Ureter (tissue), 1 donor: ENCODE results near the gene RASAL2. TPM values are rescaled to one million over a fixed set of nuclear protein-coding genes. Genes with fewer than 3 reads are reported as not detected.
"Not testable (repeated sequence)": the region's sequence is repeated elsewhere in the genome, so short reads cannot be mapped to it uniquely, and the experiment has no call there.

Experiments used
- DNase-seq: peaks from one replicate; pipeline ENCODE4 v3.0.0-alpha.2; 2020; ENCODE audit warnings: low spot score
- total RNA-seq: library from RNA; stranded (reverse); gene quantifications from one replicate; pipeline ENCODE4 v1.2.4, GENCODE V29; 2023
- donor health status: DM: yes; HTN: yes; CAD: no.

Gene RASAL2
- total RNA-seq, 1 donor from 2014 or later, result 26.0 TPM

GRCh38 chr1:178388418-178389145 is 294.7 kb downstream of the RASAL2 start:
- no peak for DNase-seq

GRCh38 chr1:178389441-178389840 is 295.5 kb downstream of the RASAL2 start:
- DNase-seq, result no peak

- not testable (repeated sequence) for DNase-seq
These were observed 296.4 kb downstream of the RASAL2 start for GRCh38 chr1:178390280-178390679.

GRCh38 chr1:178393370-178393769 is 299.5 kb downstream of the RASAL2 start:
- DNase-seq, result no peak

- no peak for DNase-seq
These were observed 302.9 kb downstream of the RASAL2 start for GRCh38 chr1:178396789-178397188.

- DNase-seq, result no peak
These were observed 303.8 kb downstream of the RASAL2 start for GRCh38 chr1:178397678-178398077.

GRCh38 chr1:178399177-178399728 is 305.3 kb downstream of the RASAL2 start:
- peak; percentile 47 for DNase-seq

- DNase-seq, result no peak
These were observed 311.2 kb downstream of the RASAL2 start for GRCh38 chr1:178405137-178405536.

- no peak for DNase-seq
These were observed 313.3 kb downstream of the RASAL2 start for GRCh38 chr1:178407215-178407614.

GRCh38 chr1:178407655-178408054 is 313.8 kb downstream of the RASAL2 start:
- DNase-seq, result no peak

GRCh38 chr1:178408871-178409270 is 315.0 kb downstream of the RASAL2 start:
- no peak for DNase-seq

- no peak for DNase-seq
These were observed 315.6 kb downstream of the RASAL2 start for GRCh38 chr1:178409541-178409940.

GRCh38 chr1:178411756-178412399 is 318.0 kb downstream of the RASAL2 start:
- no peak for DNase-seq

GRCh38 chr1:178412400-178412770 is 318.5 kb downstream of the RASAL2 start:
- DNase-seq, result no peak

GRCh38 chr1:178417858-178418257 is 324.0 kb downstream of the RASAL2 start:
- no peak for DNase-seq

GRCh38 chr1:178418284-178418955 is 324.5 kb downstream of the RASAL2 start:
- DNase-seq, result no peak

GRCh38 chr1:178434360-178434759 is 340.5 kb downstream of the RASAL2 start:
- no peak for DNase-seq

- no peak for DNase-seq
These were observed 341.1 kb downstream of the RASAL2 start for GRCh38 chr1:178434899-178435435.

GRCh38 chr1:178436899-178437298 is 343.0 kb downstream of the RASAL2 start:
- no peak for DNase-seq

GRCh38 chr1:178438432-178438831 is 344.5 kb downstream of the RASAL2 start:
- no peak for DNase-seq

- no peak for DNase-seq
These were observed 349.0 kb downstream of the RASAL2 start for GRCh38 chr1:178442925-178443324.

GRCh38 chr1:178450871-178451270 is 357.0 kb downstream of the RASAL2 start:
- no peak for DNase-seq
